GM18498 (cell line): ENCODE measurements around the gene ADCYAP1R1.

Source experiments
- ATAC-seq: cut with Tn5 transposase; IDR thresholded peaks from one replicate; pipeline ENCODE4 v1.9.1; 2021; ENCODE audit warnings: mild to moderate bottlenecking, moderate library complexity; ENCODE audit not compliant: unreplicated experiment

ADCYAP1R1 gene

GRCh38 chr7:31082447-31082846 is 30.3 kb downstream of the ADCYAP1R1 start:
- no peak for ATAC-seq

GRCh38 chr7:31083210-31083786 is 31.2 kb downstream of the ADCYAP1R1 start:
- ATAC-seq: no peak

- ATAC-seq: no peak
Measured at GRCh38 chr7:31084226-31084625, 32.1 kb downstream of the ADCYAP1R1 start.

- no peak for ATAC-seq
Measured at GRCh38 chr7:31087351-31087750, 35.2 kb downstream of the ADCYAP1R1 start.

- no peak for ATAC-seq
Measured at GRCh38 chr7:31091924-31092434, 39.9 kb downstream of the ADCYAP1R1 start.

GRCh38 chr7:31092606-31093005 is 40.5 kb downstream of the ADCYAP1R1 start:
- ATAC-seq: no peak

GRCh38 chr7:31093282-31093681 is 41.2 kb downstream of the ADCYAP1R1 start:
- no peak for ATAC-seq

- ATAC-seq: no peak
Measured at GRCh38 chr7:31094271-31094670, 42.2 kb downstream of the ADCYAP1R1 start.

- ATAC-seq: no peak
Measured at GRCh38 chr7:31095286-31096197, 43.4 kb downstream of the ADCYAP1R1 start.

- no peak for ATAC-seq
Measured at GRCh38 chr7:31096198-31096876, 44.2 kb downstream of the ADCYAP1R1 start.

GRCh38 chr7:31096877-31097258 is 44.8 kb downstream of the ADCYAP1R1 start:
- no peak for ATAC-seq

- no peak for ATAC-seq
Measured at GRCh38 chr7:31098642-31099360, 46.7 kb downstream of the ADCYAP1R1 start.

GRCh38 chr7:31099451-31100444 is 47.6 kb downstream of the ADCYAP1R1 start:
- ATAC-seq: no peak

GRCh38 chr7:31100445-31100844 is 48.3 kb downstream of the ADCYAP1R1 start:
- ATAC-seq: no peak

GRCh38 chr7:31100871-31101270 is 48.8 kb downstream of the ADCYAP1R1 start:
- no peak for ATAC-seq

GRCh38 chr7:31101544-31101943 is 49.4 kb downstream of the ADCYAP1R1 start:
- no peak for ATAC-seq

GRCh38 chr7:31102151-31102972 is 50.3 kb downstream of the ADCYAP1R1 start:
- ATAC-seq: no peak

- ATAC-seq: no peak
Measured at GRCh38 chr7:31102973-31103850, 51.1 kb downstream of the ADCYAP1R1 start.
